Measurements from ENCODE around the gene MYO9A.

- TF ChIP-seq CTCF (IDR thresholded peaks at IDR 0.05), result no peak
- no peak for TF ChIP-seq POLR2A (IDR thresholded peaks at IDR 0.05)
Measured at GRCh38 chr15:71880276-71880675, 237.7 kb downstream of the MYO9A start.
